ENCODE results near the gene PLXNA4. TPM values are rescaled to one million over a fixed set of nuclear protein-coding genes. Genes with fewer than 3 reads are reported as not detected.

The PLXNA4 gene
- total RNA-seq, 1 donor from 2014 or later, result 3.3 TPM

DNA sequence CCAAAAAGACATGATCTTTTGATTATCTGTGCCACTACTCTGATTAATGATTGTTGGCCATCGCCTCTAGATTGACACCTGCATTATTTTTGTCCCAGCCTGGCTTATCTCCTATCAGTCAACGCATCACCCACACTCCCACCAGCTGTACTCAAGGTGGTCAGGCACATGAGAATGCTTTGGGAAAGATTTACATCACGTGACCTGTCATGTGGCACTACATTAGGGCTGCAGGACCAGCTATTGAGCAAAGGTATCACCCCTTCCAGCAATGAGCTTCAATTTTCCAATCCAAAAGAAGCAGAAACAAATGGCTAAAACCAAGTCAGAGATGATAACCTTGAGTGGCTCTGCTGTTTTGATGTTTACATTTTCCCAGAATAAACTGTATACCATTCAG lies 204.3 kb downstream of the PLXNA4 start:
- Histone ChIP-seq H4K20me1 (ENCODE audit: insufficient read depth, low read length) (no peaks in the 10 kb centered on the region), H3K9ac (ENCODE audit: low read length) (no peak overlapping the region), H3K79me2 (ENCODE audit: insufficient read depth, low read length) (no peaks in the 10 kb centered on the region), H3K9me3 (ENCODE audit: insufficient read depth, low read depth, low read length) (no peaks in the 10 kb centered on the region), H3K4me3 (ENCODE audit: insufficient read depth, low read depth, low read length) (no peak overlapping the region), H3K4me2 (ENCODE audit: low read length) (no peak overlapping the region), H2AFZ (ENCODE audit: low read depth, low read length) (no peak overlapping the region), H3K36me3 (ENCODE audit: insufficient read depth, low read length) (no peaks in the 10 kb centered on the region), H3K4me1 (ENCODE audit: insufficient read depth, low read length) (no peaks in the 10 kb centered on the region), H3K27me3 (ENCODE audit: insufficient read depth, low read length) (no peaks in the 10 kb centered on the region), H3K27ac (ENCODE audit: low read depth, low read length) (no peak overlapping the region)
- Mint-ChIP-seq H3K4me1 (ENCODE audit: low read depth, unreplicated experiment) (no peaks in the 10 kb centered on the region), H3K27ac (ENCODE audit: unreplicated experiment) (no peak overlapping the region), H3K27me3 (ENCODE audit: low read depth, unreplicated experiment) (peaks cover 79% of the 10 kb centered on the region), H3K36me3 (ENCODE audit: low read depth, unreplicated experiment) (peaks cover 4% of the 10 kb centered on the region), H3K4me3 (ENCODE audit: unreplicated experiment) (no peak overlapping the region), H3K9me3 (ENCODE audit: unreplicated experiment) (peaks cover 5% of the 10 kb centered on the region)
- TF ChIP-seq, protein P1, sequence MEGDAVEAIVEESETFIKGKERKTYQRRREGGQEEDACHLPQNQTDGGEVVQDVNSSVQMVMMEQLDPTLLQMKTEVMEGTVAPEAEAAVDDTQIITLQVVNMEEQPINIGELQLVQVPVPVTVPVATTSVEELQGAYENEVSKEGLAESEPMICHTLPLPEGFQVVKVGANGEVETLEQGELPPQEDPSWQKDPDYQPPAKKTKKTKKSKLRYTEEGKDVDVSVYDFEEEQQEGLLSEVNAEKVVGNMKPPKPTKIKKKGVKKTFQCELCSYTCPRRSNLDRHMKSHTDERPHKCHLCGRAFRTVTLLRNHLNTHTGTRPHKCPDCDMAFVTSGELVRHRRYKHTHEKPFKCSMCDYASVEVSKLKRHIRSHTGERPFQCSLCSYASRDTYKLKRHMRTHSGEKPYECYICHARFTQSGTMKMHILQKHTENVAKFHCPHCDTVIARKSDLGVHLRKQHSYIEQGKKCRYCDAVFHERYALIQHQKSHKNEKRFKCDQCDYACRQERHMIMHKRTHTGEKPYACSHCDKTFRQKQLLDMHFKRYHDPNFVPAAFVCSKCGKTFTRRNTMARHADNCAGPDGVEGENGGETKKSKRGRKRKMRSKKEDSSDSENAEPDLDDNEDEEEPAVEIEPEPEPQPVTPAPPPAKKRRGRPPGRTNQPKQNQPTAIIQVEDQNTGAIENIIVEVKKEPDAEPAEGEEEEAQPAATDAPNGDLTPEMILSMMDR (IDR thresholded peaks at IDR 0.05; ENCODE audit: insufficient read depth, low read depth, low read length), result no peak
- TF ChIP-seq EZH2 (IDR thresholded peaks at IDR 0.05; ENCODE audit: insufficient read depth, low read length), result no peak
- DNase-seq (ENCODE audit: low read depth) (no peak), FAIRE-seq (no peak)

DNA sequence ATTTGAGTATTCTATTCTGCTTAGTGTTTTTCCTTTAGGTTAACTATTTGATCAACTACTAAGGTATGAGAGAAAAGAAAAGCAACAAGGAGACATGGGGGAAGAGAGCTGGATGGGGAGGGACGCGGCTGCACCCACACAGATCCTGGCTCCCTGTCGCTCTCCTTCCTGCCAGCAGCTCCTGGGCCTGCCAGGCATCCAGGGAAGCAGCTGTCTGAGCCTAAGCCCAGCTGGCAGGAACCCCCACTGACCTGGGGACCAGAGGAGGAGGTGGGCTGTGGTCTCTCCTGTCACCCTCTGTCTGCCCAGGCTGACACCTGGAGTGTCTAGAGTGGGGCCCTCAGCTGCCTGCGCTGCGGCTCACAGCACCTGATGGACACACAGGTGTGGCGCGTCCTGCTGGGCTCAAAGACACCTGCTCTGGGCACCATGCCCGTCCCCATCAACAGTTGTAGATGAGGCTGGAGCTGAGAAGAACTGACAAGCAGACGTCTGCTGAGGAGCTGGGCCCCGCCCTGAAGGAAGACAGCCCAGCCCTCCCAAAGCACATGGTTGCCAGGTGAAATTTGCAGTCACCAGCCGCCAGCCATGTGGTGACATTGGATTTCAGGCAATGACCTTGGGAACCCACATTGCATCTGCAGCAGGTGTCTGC lies 207.9 kb downstream of the PLXNA4 start:
- no peak overlapping the region for H3K4me3 Mint-ChIP-seq (ENCODE audit: unreplicated experiment)
- no peak for FAIRE-seq
- Histone ChIP-seq H3K36me3 (ENCODE audit: insufficient read depth, low read length) (no peaks in the 10 kb centered on the region), H4K20me1 (ENCODE audit: insufficient read depth, low read length) (no peaks in the 10 kb centered on the region), H3K27ac (ENCODE audit: low read depth, low read length) (no peak overlapping the region), H3K4me3 (ENCODE audit: insufficient read depth, low read depth, low read length) (no peak overlapping the region), H2AFZ (ENCODE audit: low read depth, low read length) (no peak overlapping the region), H3K9ac (ENCODE audit: low read length) (no peak overlapping the region), H3K9me3 (ENCODE audit: insufficient read depth, low read depth, low read length) (no peaks in the 10 kb centered on the region), H3K79me2 (ENCODE audit: insufficient read depth, low read length) (no peaks in the 10 kb centered on the region), H3K4me1 (ENCODE audit: insufficient read depth, low read length) (no peaks in the 10 kb centered on the region), H3K27me3 (ENCODE audit: insufficient read depth, low read length) (no peaks in the 10 kb centered on the region), H3K4me2 (ENCODE audit: low read length) (no peak overlapping the region)
- peaks cover 73% of the 10 kb centered on the region for H3K27me3 Mint-ChIP-seq (ENCODE audit: low read depth, unreplicated experiment)
- TF ChIP-seq, protein P1 (IDR thresholded peaks at IDR 0.05; ENCODE audit: insufficient read depth, low read depth, low read length), result no peak
- no peak for TF ChIP-seq EZH2 (IDR thresholded peaks at IDR 0.05; ENCODE audit: insufficient read depth, low read length)
- H3K9me3 Mint-ChIP-seq (ENCODE audit: unreplicated experiment), result peaks cover 2% of the 10 kb centered on the region
- H3K27ac Mint-ChIP-seq (ENCODE audit: unreplicated experiment), result no peak overlapping the region
- no peak for DNase-seq (ENCODE audit: low read depth)
- peaks cover 4% of the 10 kb centered on the region for H3K36me3 Mint-ChIP-seq (ENCODE audit: low read depth, unreplicated experiment)
- no peaks in the 10 kb centered on the region for H3K4me1 Mint-ChIP-seq (ENCODE audit: low read depth, unreplicated experiment)

DNA sequence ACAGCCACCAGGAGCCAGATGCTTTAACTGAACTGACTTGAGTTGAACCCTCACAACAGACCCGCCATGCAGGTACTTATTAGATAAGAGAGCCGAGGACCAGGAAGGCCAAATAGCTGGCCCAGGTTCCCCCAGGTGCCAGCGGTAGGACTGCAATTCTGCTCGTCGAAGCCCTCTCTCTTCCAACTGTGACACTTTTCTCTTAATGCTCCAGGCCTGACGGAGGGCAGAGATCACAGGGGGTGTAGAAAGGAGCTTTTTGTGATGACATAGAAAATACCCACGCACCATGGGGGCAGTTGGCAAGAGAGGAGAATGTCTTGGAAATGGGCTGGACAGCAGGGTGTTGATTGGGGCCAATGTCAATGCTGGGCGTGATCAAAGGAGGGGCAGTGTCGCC lies 208.5 kb downstream of the PLXNA4 start:
- Mint-ChIP-seq H3K9me3 (ENCODE audit: unreplicated experiment) (peaks cover 2% of the 10 kb centered on the region), H3K27me3 (ENCODE audit: low read depth, unreplicated experiment) (peaks cover 70% of the 10 kb centered on the region), H3K27ac (ENCODE audit: unreplicated experiment) (no peak overlapping the region), H3K4me1 (ENCODE audit: low read depth, unreplicated experiment) (no peaks in the 10 kb centered on the region), H3K4me3 (ENCODE audit: unreplicated experiment) (no peak overlapping the region), H3K36me3 (ENCODE audit: low read depth, unreplicated experiment) (peaks cover 4% of the 10 kb centered on the region)
- no peak overlapping the region for H3K4me2 ChIP-seq (ENCODE audit: low read length)
- H3K9me3 ChIP-seq (ENCODE audit: insufficient read depth, low read depth, low read length), result no peaks in the 10 kb centered on the region
- no peak overlapping the region for H3K9ac ChIP-seq (ENCODE audit: low read length)
- no peaks in the 10 kb centered on the region for H3K36me3 ChIP-seq (ENCODE audit: insufficient read depth, low read length)
- H4K20me1 ChIP-seq (ENCODE audit: insufficient read depth, low read length), result no peaks in the 10 kb centered on the region
- H3K4me3 ChIP-seq (ENCODE audit: insufficient read depth, low read depth, low read length), result no peak overlapping the region
- DNase-seq (ENCODE audit: low read depth) (no peak), FAIRE-seq (no peak)
- H3K27ac ChIP-seq (ENCODE audit: low read depth, low read length), result no peak overlapping the region
- H2AFZ ChIP-seq (ENCODE audit: low read depth, low read length), result no peak overlapping the region
- H3K27me3 ChIP-seq (ENCODE audit: insufficient read depth, low read length), result no peaks in the 10 kb centered on the region
- H3K79me2 ChIP-seq (ENCODE audit: insufficient read depth, low read length), result no peaks in the 10 kb centered on the region
- no peaks in the 10 kb centered on the region for H3K4me1 ChIP-seq (ENCODE audit: insufficient read depth, low read length)
- TF ChIP-seq, protein P1 (IDR thresholded peaks at IDR 0.05; ENCODE audit: insufficient read depth, low read depth, low read length), result no peak
- no peak for TF ChIP-seq EZH2 (IDR thresholded peaks at IDR 0.05; ENCODE audit: insufficient read depth, low read length)

All from astrocyte (in vitro differentiated cells and primary cell).